Esophagus muscularis mucosa (tissue), 4 donors: Measurements from ENCODE around the gene EVX2.

Source experiments
- CTCF ChIP-seq, 3 experiments: fragments of 200-600 bp in 2 of 3; fragments of 450-650 bp in 1 of 3; sonication (generic) in 2 of 3; IDR thresholded peaks; one replicate each; pipeline ENCODE4 v1.5.1; 2017 to 2019; ENCODE audit warnings: antibody characterized with exemption in 3 of 3, mild to moderate bottlenecking in 2 of 3, moderate library complexity in 1 of 3
- EP300 ChIP-seq: sonication (generic); formaldehyde crosslinking; IDR thresholded peaks from one replicate; pipeline ENCODE4 v1.6.1; 2017; ENCODE audit warnings: antibody characterized with exemption
- POLR2A ChIP-seq: fragments of 450-650 bp; IDR thresholded peaks from one replicate; pipeline ENCODE4 v1.6.1; 2017; ENCODE audit warnings: antibody characterized with exemption, moderate library complexity, mild to moderate bottlenecking, low read depth
- POLR2AphosphoS5 ChIP-seq, 2 donors: sonication (generic); formaldehyde crosslinking; IDR thresholded peaks; one replicate each; pipeline ENCODE4 v1.6.1; 2017; ENCODE audit warnings: antibody characterized with exemption in 2 of 2

GRCh38 chr2:176099159-176099727 is 15.5 kb upstream of the EVX2 start:
- TF ChIP-seq POLR2A (no peak), CTCF (IDR thresholded peaks at IDR 0.05) (no peak), EP300 (no peak), POLR2AphosphoS5 (IDR thresholded peaks at IDR 0.05) (no peak)
